Activated CD4-positive, alpha-beta memory T cell treated with anti-CD3 and anti-CD28 coated beads for 36 hours (primary cell): ENCODE measurements around the gene AKNA. TPM values are rescaled to one million over a fixed set of nuclear protein-coding genes. Genes with fewer than 3 reads are reported as not detected.

ENCODE experiments used
- CTCF ChIA-PET: fragments of 350-600 bp; sonication (Branson Sonifier 250); formaldehyde crosslinking; loops from one replicate; lab custom pipeline; 2021; ENCODE audit warnings: antibody characterized with exemption, inconsistent platforms; lab: Charles Lee
- POLR2A ChIA-PET: fragments of 350-600 bp; sonication (Branson Sonifier 250); formaldehyde crosslinking; loops from one replicate; lab custom pipeline; 2021; ENCODE audit warnings: antibody characterized with exemption; lab: Charles Lee
- DNase-seq: peaks from one replicate; pipeline ENCODE4 v3.0.0-alpha.2; 2020
- H3K27ac Mint-ChIP-seq: one replicate; pipeline ENCODE4 v1.8.0; 2021; ENCODE audit warnings: mixed read lengths
- H3K27me3 Mint-ChIP-seq: one replicate; pipeline ENCODE4 v1.8.0; 2021; ENCODE audit warnings: mixed read lengths
- H3K36me3 Mint-ChIP-seq: one replicate; pipeline ENCODE4 v1.8.0; 2021; ENCODE audit warnings: mixed read lengths
- H3K4me1 Mint-ChIP-seq: one replicate; pipeline ENCODE4 v1.8.0; 2021; ENCODE audit warnings: low read depth, mixed read lengths
- H3K4me3 Mint-ChIP-seq: one replicate; pipeline ENCODE4 v1.8.0; 2021; ENCODE audit warnings: mild to moderate bottlenecking, mixed read lengths
- H3K9me3 Mint-ChIP-seq: one replicate; pipeline ENCODE4 v1.8.0; 2021; ENCODE audit warnings: mixed read lengths
- intact Hi-C: fragments of 100-400 bp; cut with micrococcal nuclease; formaldehyde crosslinking; loops from one replicate; pipeline ENCODE4 v1.15.1; 2023
- total RNA-seq, 2 experiments: library from RNA; stranded (reverse); gene quantifications; one replicate each; pipeline ENCODE4 v1.2.3, GENCODE V29; 2021

The AKNA gene
- total RNA-seq, 2 experiments from 2014 or later: 127 to 130 TPM

- DNase-seq: no peak
- CTCF ChIA-PET: interaction anchor here (1.2 to 3.7 kb wide), 2 partner anchors 178 to 204 kb away, joined by 3 to 13 read pairs; no protein-coding TSS in a partner anchor
- H3K4me3 Mint-ChIP-seq: no peak overlapping the region
- no peaks in the 10 kb centered on the region for H3K9me3 Mint-ChIP-seq
- intact Hi-C loops: no loop called here
- POLR2A ChIA-PET: no interaction called here
- peaks cover 2% of the 10 kb centered on the region for H3K36me3 Mint-ChIP-seq
- H3K4me1 Mint-ChIP-seq: peaks cover 2% of the 10 kb centered on the region
- H3K27ac Mint-ChIP-seq: no peak overlapping the region
- peaks cover 3% of the 10 kb centered on the region for H3K27me3 Mint-ChIP-seq
These were observed 101.6 kb downstream of the AKNA start for GRCh38 chr9:114286146-114286679.

- intact Hi-C loops: no loop called here
- CTCF ChIA-PET: interaction anchor here (3.7 kb wide), 1 partner anchor 177 kb away, joined by 13 read pairs; no protein-coding TSS in a partner anchor
- no peak for DNase-seq
- Mint-ChIP-seq H3K27ac (no peak overlapping the region), H3K36me3 (no peaks in the 10 kb centered on the region), H3K4me1 (no peaks in the 10 kb centered on the region), H3K9me3 (no peaks in the 10 kb centered on the region), H3K27me3 (no peaks in the 10 kb centered on the region), H3K4me3 (no peak overlapping the region)
- POLR2A ChIA-PET: no interaction called here
These were observed 102.5 kb downstream of the AKNA start for GRCh38 chr9:114285166-114285867.

GRCh38 chr9:114284316-114285060, 103.3 kb downstream of the AKNA start:
- no peaks in the 10 kb centered on the region for H3K27me3 Mint-ChIP-seq
- ChIA-PET POLR2A (no interaction called here), CTCF (no interaction called here)
- H3K36me3 Mint-ChIP-seq: no peaks in the 10 kb centered on the region
- H3K4me1 Mint-ChIP-seq: no peaks in the 10 kb centered on the region
- no peak for DNase-seq
- H3K9me3 Mint-ChIP-seq: no peaks in the 10 kb centered on the region
- H3K27ac Mint-ChIP-seq: no peak overlapping the region
- no peak overlapping the region for H3K4me3 Mint-ChIP-seq
- intact Hi-C loops: no loop called here

Other genes starting within 250 kb of the AKNA start
- 1 to 10 TPM; 4.0 to 4.1 TPM for gene COL27A1, start 232.4 kb downstream of the AKNA start, total RNA-seq
- gene ORM1, start 64.9 kb downstream of the AKNA start, total RNA-seq: not detected
- gene ORM2, start 58.1 kb downstream of the AKNA start, total RNA-seq: not detected
- 1 to 10 TPM; 2.8 to 4.4 TPM for gene WHRN, start 117.5 kb upstream of the AKNA start, total RNA-seq
- 10 to 100 TPM; 32.1 to 38.9 TPM for gene ATP6V1G1, start 199.8 kb upstream of the AKNA start, total RNA-seq
- gene TMEM268, start 223.3 kb upstream of the AKNA start, total RNA-seq: 10 to 100 TPM; 17.7 TPM